Kidney (tissue), 14 donors: ENCODE data around the gene ERVV-1. TPM values are rescaled to one million over a fixed set of nuclear protein-coding genes. Genes with fewer than 3 reads are reported as not detected.

ENCODE experiments used
- DNase-seq, 5 donors: peaks; one replicate each; pipeline ENCODE4 v3.0.0-alpha.2; 2013 to 2020
- FAIRE-seq: peaks from 2 replicates; lab custom pipeline; 2012; peaks lifted over from hg19 to GRCh38; lab: Jason Lieb, UNC
- H3K27ac ChIP-seq, 2 donors: one replicate each; pipeline ENCODE4 v1.7.0; 2013; ENCODE audit warnings: low read depth in 2 of 2, low read length in 2 of 2, inconsistent platforms in 1 of 2
- H3K27me3 ChIP-seq: one replicate; pipeline ENCODE4 v1.7.1; 2013; ENCODE audit warnings: low read length, inconsistent platforms; ENCODE audit not compliant: control insufficient read depth, insufficient read depth
- H3K36me3 ChIP-seq, 3 donors: one replicate each; pipeline versions ENCODE4 v1.7.0 to v1.7.1; 2013; ENCODE audit warnings: low read length in 3 of 3, control low read depth in 1 of 3, inconsistent platforms in 1 of 3; ENCODE audit not compliant: insufficient read depth in 3 of 3, control insufficient read depth in 2 of 3
- H3K4me1 ChIP-seq, 3 donors: one replicate each; pipeline versions ENCODE4 v1.7.0 to v1.7.1; 2013; ENCODE audit warnings: low read length in 3 of 3, inconsistent platforms in 1 of 3, low read depth in 1 of 3; ENCODE audit not compliant: control insufficient read depth in 2 of 3, insufficient read depth in 2 of 3
- H3K4me3 ChIP-seq, 3 donors: one replicate each; pipeline versions ENCODE4 v1.7.0 to v1.8.1; 2013; ENCODE audit warnings: low read length in 3 of 3, control low read depth in 1 of 3, inconsistent platforms in 1 of 3
- H3K9ac ChIP-seq, 3 donors: one replicate each; pipeline versions ENCODE4 v1.7.0 to v1.7.1; 2013; ENCODE audit warnings: low read length in 3 of 3, control low read depth in 1 of 3, inconsistent platforms in 1 of 3
- H3K9me3 ChIP-seq, 3 donors: one replicate each; pipeline versions ENCODE4 v1.7.0 to v1.7.1; 2013; ENCODE audit warnings: low read length in 3 of 3, control low read depth in 1 of 3, inconsistent platforms in 1 of 3; ENCODE audit not compliant: control insufficient read depth in 2 of 3, insufficient read depth in 1 of 3
- CTCF ChIP-seq: IDR thresholded peaks from 3 replicates; pipeline ENCODE4 v1.5.1; 2012; ENCODE audit warnings: mild to moderate bottlenecking, moderate library complexity, borderline replicate concordance; ENCODE audit not compliant: insufficient read depth; ENCODE audit errors: extremely low read depth
- intact Hi-C: fragments of 100-400 bp; cut with DNase I; formaldehyde crosslinking; loops from one replicate; pipeline ENCODE4 v1.11.1; 2022
- polyA plus RNA-seq: library from polyadenylated mRNA; stranded (reverse); fragments of 350-450 nt; fragmentation: Illumina TruSeq; extraction: RNeasy Lipid Tissue Mini Kit (QIAGEN cat#74804); gene quantifications from one replicate; pipeline ENCODE4 v1.2.3, GENCODE V29; 2014; ENCODE audit warnings: low read depth, low replicate concordance; ENCODE audit not compliant: insufficient read depth
- total RNA-seq: library from RNA; stranded (reverse); fragmentation: NEBNext Ultra II Directional; extraction: Animal tissue kit (Norgen Biotek cat#: 25700); gene quantifications from one replicate; pipeline ENCODE4 v1.2.1, GENCODE V29; 2021
- donor health status: control.
- donor health status: control.
- donor health status: control.
- donor health status: control.
- donor health status: control.
- donor health status: DM: yes; HTN: yes; CAD: no.
- donor health status: Normal renal cell carcinoma (clear cell type).

ERVV-1 gene
- total and polyA plus RNA-seq, 2 donors from 2014 or later: not detected

DNA sequence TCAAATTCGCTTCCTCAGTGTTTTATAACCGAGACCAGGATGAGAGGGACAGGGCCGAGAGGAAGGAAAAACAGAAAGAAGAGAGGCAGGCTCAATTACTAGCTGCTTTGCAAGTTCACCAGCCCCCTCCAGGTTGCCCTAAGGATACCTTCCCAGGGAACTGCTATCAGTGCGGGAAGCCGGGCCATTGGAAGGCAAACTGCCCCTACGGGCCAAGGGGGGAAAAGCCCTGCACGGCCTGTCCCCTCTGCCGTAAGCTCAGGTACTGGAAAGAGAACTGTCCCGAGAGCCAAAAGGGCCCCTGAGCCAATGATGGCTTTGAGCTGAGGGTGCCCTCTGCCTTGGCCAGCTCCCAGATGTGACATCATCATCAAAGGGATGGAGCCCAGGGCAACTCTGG is 3.2 kb upstream of the ERVV-1 start:
- no peak for TF ChIP-seq CTCF
- Histone ChIP-seq H3K36me3 (no peaks in the 10 kb centered on the region), H3K27me3 (no peaks in the 10 kb centered on the region), H3K9ac (no peak overlapping the region), H3K4me3 (no peak overlapping the region), H3K27ac (no peak overlapping the region), H3K9me3 (no peaks in the 10 kb centered on the region), H3K4me1 (no peaks in the 10 kb centered on the region)
- DNase-seq (no peak), FAIRE-seq (no peak)
- intact Hi-C loops: no loop called here

DNA sequence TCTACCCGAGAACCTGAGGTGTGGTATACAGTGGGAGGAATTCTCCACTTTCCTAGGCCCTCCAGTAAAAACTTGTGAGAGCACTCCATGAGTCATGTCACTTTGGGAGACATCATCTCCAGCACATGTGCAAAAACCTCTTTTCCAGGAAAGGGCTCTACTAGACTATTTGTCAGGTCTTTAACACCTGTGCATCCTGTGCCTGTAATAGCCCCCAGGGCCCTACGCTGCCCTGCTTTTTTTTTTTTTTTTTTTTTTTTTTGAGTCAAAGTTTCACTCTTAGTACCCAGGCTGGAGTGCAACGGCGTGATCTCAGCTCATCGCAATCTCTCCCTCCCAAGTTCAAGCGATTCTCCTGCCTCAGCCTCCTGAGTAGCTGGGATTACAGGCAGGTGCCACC is 1.7 kb upstream of the ERVV-1 start:
- no peaks in the 10 kb centered on the region for H3K27me3 ChIP-seq
- intact Hi-C loops: no loop called here

GRCh38 chr19:53015159-53015558 is 1.4 kb downstream of the ERVV-1 start:
- H3K4me3 ChIP-seq: no peak overlapping the region
- H3K9me3 ChIP-seq: peaks cover 0 to 2% (median 0%) of the 10 kb centered on the region in 3 donors
- intact Hi-C loops: no loop called here
- no peak for FAIRE-seq
- no peak overlapping the region for H3K27ac ChIP-seq
- no peak for TF ChIP-seq CTCF
- H3K27me3 ChIP-seq: no peaks in the 10 kb centered on the region
- H3K4me1 ChIP-seq: no peaks in the 10 kb centered on the region
- H3K36me3 ChIP-seq: no peaks in the 10 kb centered on the region
- DNase-seq: no peak
- no peak overlapping the region for H3K9ac ChIP-seq

More for the DNA sequence above, 1.7 kb upstream of the ERVV-1 start:
- Histone ChIP-seq H3K4me1 (no peaks in the 10 kb centered on the region), H3K4me3 (no peak overlapping the region), H3K27ac (no peak overlapping the region), H3K9me3 (no peaks in the 10 kb centered on the region), H3K9ac (no peak overlapping the region), H3K36me3 (no peaks in the 10 kb centered on the region)
- DNase-seq: no peak
- no peak for TF ChIP-seq CTCF
- no peak for FAIRE-seq

GRCh38 chr19:53015730-53016129 is 2.0 kb downstream of the ERVV-1 start:
- Histone ChIP-seq H3K4me1 (no peaks in the 10 kb centered on the region), H3K4me3 (no peak overlapping the region), H3K27ac (no peak overlapping the region), H3K36me3 (no peaks in the 10 kb centered on the region), H3K9ac (no peak overlapping the region), H3K27me3 (no peaks in the 10 kb centered on the region), H3K9me3 (peaks cover under 1 to 2% (median 2%) of the 10 kb centered on the region in 3 donors)
- no peak for DNase-seq
- TF ChIP-seq CTCF: no peak
- FAIRE-seq: no peak
- intact Hi-C loops: no loop called here
